Body of pancreas (tissue), 4 donors: ENCODE data around the gene AMBRA1.

Experiments
- CTCF ChIP-seq, 7 experiments: fragments of 450-650 bp in 4 of 7; fragments of 200-600 bp in 3 of 7; sonication (generic) in 3 of 7; IDR thresholded peaks; one replicate each; pipeline ENCODE4 v1.5.1; 2016 to 2019; ENCODE audit warnings: antibody characterized with exemption in 7 of 7
- POLR2A ChIP-seq, 3 donors: fragments of 450-650 bp; IDR thresholded peaks; one replicate each; pipeline ENCODE4 v1.6.1; 2016; ENCODE audit warnings: antibody characterized with exemption in 3 of 3, mild to moderate bottlenecking in 2 of 3

DNA sequence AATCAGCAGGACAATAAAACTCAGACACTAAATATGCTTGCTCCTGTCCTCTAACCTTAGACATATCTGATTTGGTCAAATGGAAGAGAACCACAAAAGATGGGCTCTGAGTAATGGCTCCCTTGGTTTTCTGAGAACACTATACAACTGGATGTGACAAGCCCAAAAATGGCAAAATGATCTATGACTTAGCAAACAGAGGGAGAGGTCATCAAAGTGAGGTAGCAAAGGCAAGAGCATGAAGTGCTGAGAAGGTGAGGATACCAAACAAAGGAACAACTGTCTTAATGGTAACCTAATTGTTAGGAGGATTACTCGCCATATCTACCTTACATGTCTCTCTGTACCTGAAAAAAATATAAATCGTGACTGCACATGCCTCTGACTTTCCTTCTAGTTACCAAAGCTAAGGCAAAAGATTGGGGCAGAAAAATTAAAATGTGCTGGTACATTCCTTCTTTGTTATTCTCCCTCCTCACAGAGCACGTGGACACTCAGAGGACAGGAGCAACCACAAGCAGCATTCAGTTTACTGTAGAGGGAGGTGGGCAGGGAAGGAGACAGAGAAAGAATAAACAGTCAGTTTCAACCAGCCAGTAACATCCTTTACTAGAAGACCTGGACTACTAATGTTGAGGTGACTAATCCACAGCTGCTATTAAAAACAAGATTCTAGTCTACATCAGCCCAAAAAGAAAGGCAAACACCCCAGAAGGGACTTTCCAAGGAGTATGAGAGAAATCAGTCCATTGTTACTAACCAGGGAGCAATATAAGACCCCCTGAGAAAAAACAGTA, 88.8 kb downstream of the AMBRA1 start:
- TF ChIP-seq CTCF (IDR thresholded peaks at IDR 0.05) (no peak), POLR2A (IDR thresholded peaks at IDR 0.05) (no peak)
